Activated CD8-positive, alpha-beta memory T cell treated with anti-CD3 and anti-CD28 coated beads for 48 hours (primary cell): Measurements from ENCODE around the gene PRKCH.
"Not testable (repeated sequence)": the region's sequence is repeated elsewhere in the genome, so short reads cannot be mapped to it uniquely, and the experiment has no call there.

Source experiments
- DNase-seq, 3 experiments: peaks; one replicate each; pipeline ENCODE4 v3.0.0-alpha.2; 2020; ENCODE audit warnings: low read depth in 2 of 3, low spot score in 2 of 3

The PRKCH gene

GRCh38 chr14:61453103-61453767 is 131.9 kb downstream of the PRKCH start:
- no peak for DNase-seq

GRCh38 chr14:61454545-61454944 is 133.2 kb downstream of the PRKCH start:
- DNase-seq, result no peak

GRCh38 chr14:61455351-61455750 is 134.0 kb downstream of the PRKCH start:
- no peak for DNase-seq

GRCh38 chr14:61456720-61457119 is 135.3 kb downstream of the PRKCH start:
- peak in 1 of 3 experiments; percentile 80 for DNase-seq

GRCh38 chr14:61458766-61459165 is 137.4 kb downstream of the PRKCH start:
- DNase-seq, result no peak

- DNase-seq, result no peak
Observed at GRCh38 chr14:61459229-61459628, 137.8 kb downstream of the PRKCH start.

- no peak for DNase-seq
Observed at GRCh38 chr14:61460063-61460462, 138.7 kb downstream of the PRKCH start.

- no peak for DNase-seq
Observed at GRCh38 chr14:61460718-61461611, 139.6 kb downstream of the PRKCH start.

GRCh38 chr14:61461808-61462275 is 140.5 kb downstream of the PRKCH start:
- DNase-seq, result no peak

- DNase-seq, result no peak
Observed at GRCh38 chr14:61462566-61463193, 141.3 kb downstream of the PRKCH start.

GRCh38 chr14:61463664-61464285 is 142.4 kb downstream of the PRKCH start:
- no peak for DNase-seq

GRCh38 chr14:61464539-61465320 is 143.4 kb downstream of the PRKCH start:
- DNase-seq, result not testable (repeated sequence)

GRCh38 chr14:61466249-61466904 is 145.0 kb downstream of the PRKCH start:
- DNase-seq, result no peak

GRCh38 chr14:61466905-61467280 is 145.5 kb downstream of the PRKCH start:
- DNase-seq, result no peak

GRCh38 chr14:61467296-61467695 is 145.9 kb downstream of the PRKCH start:
- no peak for DNase-seq

- no peak for DNase-seq
Observed at GRCh38 chr14:61468063-61468825, 146.9 kb downstream of the PRKCH start.

GRCh38 chr14:61469781-61470180 is 148.4 kb downstream of the PRKCH start:
- DNase-seq, result no peak

- DNase-seq, result no peak
Observed at GRCh38 chr14:61470261-61470960, 149.0 kb downstream of the PRKCH start.

- DNase-seq, result no peak
Observed at GRCh38 chr14:61470961-61471293, 149.5 kb downstream of the PRKCH start.
